Astrocyte (in vitro differentiated cells and primary cell): ENCODE data around the gene TAF8.

Experiments
- EZH2 ChIP-seq: IDR thresholded peaks from 2 replicates; pipeline ENCODE4 v1.6.1; 2012; ENCODE audit warnings: mild to moderate bottlenecking, low read length, inconsistent platforms; ENCODE audit not compliant: insufficient read depth
- TF ChIP-seq, protein P1 (sequence below): IDR thresholded peaks from 2 replicates; pipeline ENCODE4 v1.5.1; 2011; ENCODE audit warnings: low read depth, mild to moderate bottlenecking, inconsistent platforms, low read length, moderate library complexity; ENCODE audit not compliant: insufficient read depth

DNA sequence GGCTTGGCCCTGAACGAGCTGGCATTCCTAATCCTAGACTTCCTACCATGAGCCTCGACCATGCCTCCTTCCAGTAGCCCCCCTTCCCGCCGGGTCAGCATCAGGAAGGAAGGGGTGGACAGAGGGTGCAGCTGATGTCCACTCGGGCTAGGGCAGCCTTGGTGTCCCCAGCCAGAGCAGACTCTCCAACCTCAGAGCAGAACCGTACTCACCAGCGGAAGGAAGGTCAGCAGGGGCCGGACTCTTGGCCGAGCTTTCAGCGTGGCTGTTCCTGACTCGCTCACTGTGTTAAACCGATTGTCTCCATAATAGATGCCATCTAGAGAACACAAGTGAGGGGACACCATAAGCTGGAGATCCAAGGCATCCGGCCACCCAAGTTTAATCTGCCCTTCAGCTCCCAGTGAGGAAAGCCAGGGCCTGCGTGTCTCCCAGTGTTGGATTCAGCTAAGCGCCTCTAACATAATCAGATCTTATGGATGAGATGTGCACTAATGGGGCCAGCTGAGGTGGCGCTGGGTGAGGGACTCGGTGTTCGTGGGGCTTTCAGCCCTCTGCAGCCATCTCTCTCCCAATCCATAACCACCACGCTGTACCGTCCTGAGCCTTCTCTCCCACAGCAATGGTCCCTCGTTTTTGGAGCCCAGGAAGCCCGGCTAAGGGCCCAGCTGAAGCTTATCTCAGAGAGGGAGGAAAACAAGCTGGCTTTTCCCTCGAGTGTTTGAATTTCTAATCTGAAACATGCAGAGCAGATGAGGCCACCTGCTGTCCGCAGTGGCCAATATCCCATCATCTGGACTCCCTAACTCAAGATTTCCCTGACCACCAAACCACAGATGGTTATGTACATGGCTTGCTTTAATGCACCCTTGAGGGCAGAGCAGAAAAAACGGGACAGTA is 78.4 kb downstream of the TAF8 start:
- TF ChIP-seq, protein P1, sequence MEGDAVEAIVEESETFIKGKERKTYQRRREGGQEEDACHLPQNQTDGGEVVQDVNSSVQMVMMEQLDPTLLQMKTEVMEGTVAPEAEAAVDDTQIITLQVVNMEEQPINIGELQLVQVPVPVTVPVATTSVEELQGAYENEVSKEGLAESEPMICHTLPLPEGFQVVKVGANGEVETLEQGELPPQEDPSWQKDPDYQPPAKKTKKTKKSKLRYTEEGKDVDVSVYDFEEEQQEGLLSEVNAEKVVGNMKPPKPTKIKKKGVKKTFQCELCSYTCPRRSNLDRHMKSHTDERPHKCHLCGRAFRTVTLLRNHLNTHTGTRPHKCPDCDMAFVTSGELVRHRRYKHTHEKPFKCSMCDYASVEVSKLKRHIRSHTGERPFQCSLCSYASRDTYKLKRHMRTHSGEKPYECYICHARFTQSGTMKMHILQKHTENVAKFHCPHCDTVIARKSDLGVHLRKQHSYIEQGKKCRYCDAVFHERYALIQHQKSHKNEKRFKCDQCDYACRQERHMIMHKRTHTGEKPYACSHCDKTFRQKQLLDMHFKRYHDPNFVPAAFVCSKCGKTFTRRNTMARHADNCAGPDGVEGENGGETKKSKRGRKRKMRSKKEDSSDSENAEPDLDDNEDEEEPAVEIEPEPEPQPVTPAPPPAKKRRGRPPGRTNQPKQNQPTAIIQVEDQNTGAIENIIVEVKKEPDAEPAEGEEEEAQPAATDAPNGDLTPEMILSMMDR: no peak
- TF ChIP-seq EZH2: no peak
